Activated CD8-positive, alpha-beta T cell treated with anti-CD3 and anti-CD28 coated beads for 36 hours (primary cell): ENCODE results near the gene NFIC. TPM values are rescaled to one million over a fixed set of nuclear protein-coding genes. Genes with fewer than 3 reads are reported as not detected.
"Not testable (repeated sequence)": the region's sequence is repeated elsewhere in the genome, so short reads cannot be mapped to it uniquely, and the experiment has no call there.

Source experiments
- ATAC-seq: fragments of 200-7000 bp; cut with Tn5 transposase; one replicate; pipeline ENCODE4 v1.10.0; 2021; ENCODE audit warnings: mild to moderate bottlenecking, moderate library complexity
- CTCF ChIA-PET: fragments of 350-600 bp; sonication (Branson Sonifier 250); formaldehyde crosslinking; loops from one replicate; lab custom pipeline; 2021; ENCODE audit warnings: antibody characterized with exemption; lab: Charles Lee
- POLR2A ChIA-PET: fragments of 350-600 bp; sonication (Branson Sonifier 250); formaldehyde crosslinking; loops from one replicate; lab custom pipeline; 2021; ENCODE audit warnings: antibody characterized with exemption; lab: Charles Lee
- DNase-seq: peaks from one replicate; pipeline ENCODE4 v3.0.0-alpha.2; 2020
- H3K27ac Mint-ChIP-seq: one replicate; pipeline ENCODE4 v1.8.0; 2021; ENCODE audit warnings: mild to moderate bottlenecking, mixed read lengths
- H3K27me3 Mint-ChIP-seq: one replicate; pipeline ENCODE4 v1.8.0; 2021; ENCODE audit warnings: mixed read lengths
- H3K36me3 Mint-ChIP-seq: one replicate; pipeline ENCODE4 v1.8.0; 2021; ENCODE audit warnings: low read depth, mixed read lengths
- H3K4me1 Mint-ChIP-seq: one replicate; pipeline ENCODE4 v1.8.0; 2021; ENCODE audit warnings: low read depth, mixed read lengths
- H3K4me3 Mint-ChIP-seq: one replicate; pipeline ENCODE4 v1.8.0; 2021; ENCODE audit warnings: mild to moderate bottlenecking, moderate library complexity, mixed read lengths
- H3K9me3 Mint-ChIP-seq: one replicate; pipeline ENCODE4 v1.8.0; 2021; ENCODE audit warnings: mixed read lengths
- CTCF ChIP-seq: fragments of 200-600 bp; IDR thresholded peaks from one replicate; pipeline ENCODE4 v1.8.0; 2022; ENCODE audit warnings: antibody characterized with exemption, mild to moderate bottlenecking
- intact Hi-C: fragments of 100-400 bp; cut with micrococcal nuclease; formaldehyde crosslinking; loops from one replicate; pipeline ENCODE4 v1.10.0; 2022
- total RNA-seq, 2 experiments: library from RNA; stranded (reverse); gene quantifications; one replicate each; pipeline ENCODE4 v1.2.3, GENCODE V29; 2021

Gene NFIC
- total RNA-seq, 2 experiments from 2014 or later: 19.0 to 20.8 TPM

- intact Hi-C loops: no loop called here
- DNase-seq (no peak), ATAC-seq (no peak)
- Mint-ChIP-seq H3K27me3 (no peaks in the 10 kb centered on the region), H3K4me1 (no peaks in the 10 kb centered on the region), H3K9me3 (no peaks in the 10 kb centered on the region), H3K27ac (no peak overlapping the region), H3K4me3 (no peak overlapping the region), H3K36me3 (no peaks in the 10 kb centered on the region)
- CTCF ChIA-PET: interaction anchor here (1.5 to 3.5 kb wide), 2 partner anchors 9 to 115 kb away, joined by 4 to 22 read pairs; no protein-coding TSS in a partner anchor
- TF ChIP-seq CTCF: no peak
- POLR2A ChIA-PET: interaction anchor here (0.9 kb wide), 1 partner anchor 15 kb away, joined by 3 read pairs; no protein-coding TSS in a partner anchor
These were observed 53.9 kb downstream of the NFIC start for GRCh38 chr19:3420244-3420755.

- Mint-ChIP-seq H3K27ac (no peak overlapping the region), H3K36me3 (no peaks in the 10 kb centered on the region), H3K4me3 (no peak overlapping the region), H3K27me3 (no peaks in the 10 kb centered on the region), H3K9me3 (no peaks in the 10 kb centered on the region), H3K4me1 (no peaks in the 10 kb centered on the region)
- DNase-seq: no peak
- intact Hi-C loops: no loop called here
- ATAC-seq: no peak
- CTCF ChIA-PET: interaction anchor here (0.8 to 3.5 kb wide), 3 partner anchors 8 to 116 kb away, joined by 3 to 22 read pairs (median 4); no protein-coding TSS in a partner anchor
- TF ChIP-seq CTCF: no peak
- POLR2A ChIA-PET: interaction anchor here (0.9 kb wide), 1 partner anchor 14 kb away, joined by 3 read pairs; no protein-coding TSS in a partner anchor
These were observed 54.7 kb downstream of the NFIC start for GRCh38 chr19:3420909-3421619.

GRCh38 chr19:3421656-3422055 is 55.3 kb downstream of the NFIC start:
- H3K27me3 Mint-ChIP-seq, ATAC-seq, H3K27ac Mint-ChIP-seq, intact Hi-C loops, H3K9me3 Mint-ChIP-seq, DNase-seq, H3K36me3 Mint-ChIP-seq, H3K4me3 Mint-ChIP-seq, H3K4me1 Mint-ChIP-seq: not testable (repeated sequence)
- ChIA-PET POLR2A (interaction anchor here (1.2 kb wide), 1 partner anchor 12 kb away, joined by 3 read pairs; no protein-coding TSS in a partner anchor), CTCF (interaction anchor here (3.5 kb wide), 1 partner anchor 8 kb away, joined by 22 read pairs; no protein-coding TSS in a partner anchor)

- no peak for TF ChIP-seq CTCF
- CTCF ChIA-PET: no interaction called here
- Mint-ChIP-seq H3K27ac (no peak overlapping the region), H3K27me3 (no peaks in the 10 kb centered on the region), H3K4me3 (no peak overlapping the region), H3K36me3 (peaks cover 8% of the 10 kb centered on the region), H3K9me3 (no peaks in the 10 kb centered on the region), H3K4me1 (no peaks in the 10 kb centered on the region)
- DNase-seq (no peak), ATAC-seq (no peak)
- intact Hi-C loops: no loop called here
- POLR2A ChIA-PET: no interaction called here
These were observed 56.9 kb downstream of the NFIC start for GRCh38 chr19:3423183-3423829.

GRCh38 chr19:3426433-3426832 is 60.0 kb downstream of the NFIC start:
- no peak overlapping the region for H3K27ac Mint-ChIP-seq
- intact Hi-C loops: no loop called here
- peaks cover 8% of the 10 kb centered on the region for H3K36me3 Mint-ChIP-seq
- ChIA-PET POLR2A (no interaction called here), CTCF (interaction anchor here (1.1 kb wide), 2 partner anchors 83 to 122 kb away, joined by 3 read pairs; no protein-coding TSS in a partner anchor)
- no peak overlapping the region for H3K4me3 Mint-ChIP-seq
- no peak for DNase-seq
- TF ChIP-seq CTCF: no peak
- H3K27me3 Mint-ChIP-seq: no peaks in the 10 kb centered on the region
- no peak for ATAC-seq
- no peaks in the 10 kb centered on the region for H3K9me3 Mint-ChIP-seq
- H3K4me1 Mint-ChIP-seq: no peaks in the 10 kb centered on the region

- intact Hi-C loops: loop anchor here (5.0 kb wide), 1 partner anchor 103 kb away; no protein-coding TSS in a partner anchor
- CTCF ChIA-PET: interaction anchor here (1.3 to 3.4 kb wide), 20 partner anchors 10 to 125 kb away, joined by 3 to 22 read pairs (median 8); partner anchors contain the start of gene SMIM44
These were observed 63.9 kb downstream of the NFIC start for GRCh38 chr19:3430366-3430680.

More at GRCh38 chr19:3430366-3430680, 63.9 kb downstream of the NFIC start:
- H3K27me3 Mint-ChIP-seq, H3K4me3 Mint-ChIP-seq, H3K9me3 Mint-ChIP-seq, H3K27ac Mint-ChIP-seq, POLR2A ChIA-PET, DNase-seq, ATAC-seq: not testable (repeated sequence)
- peaks cover 25% of the 10 kb centered on the region for H3K36me3 Mint-ChIP-seq
- H3K4me1 Mint-ChIP-seq: peaks cover 10% of the 10 kb centered on the region
